Neuron (in vitro differentiated cells): ENCODE results near the gene HOXB2.
"Not testable (repeated sequence)": the region's sequence is repeated elsewhere in the genome, so short reads cannot be mapped to it uniquely, and the experiment has no call there.

ENCODE experiments used
- H2AFZ ChIP-seq: one replicate; pipeline ENCODE4 v1.6.1; 2013; ENCODE audit warnings: low read depth, mild to moderate bottlenecking, inconsistent platforms, low read length, moderate library complexity
- H3K27me3 ChIP-seq: one replicate; pipeline ENCODE4 v1.6.1; 2013; ENCODE audit warnings: low read length; ENCODE audit not compliant: insufficient read depth
- H3K36me3 ChIP-seq: one replicate; pipeline ENCODE4 v1.6.1; 2013; ENCODE audit warnings: low read length; ENCODE audit not compliant: insufficient read depth
- H3K4me1 ChIP-seq: one replicate; pipeline ENCODE4 v1.6.1; 2013; ENCODE audit warnings: low read length; ENCODE audit not compliant: insufficient read depth
- H3K4me3 ChIP-seq: 2 replicates; pipeline ENCODE4 v1.5.1; 2013; ENCODE audit warnings: mild to moderate bottlenecking, low read length, moderate library complexity
- H3K9me3 ChIP-seq: one replicate; pipeline ENCODE4 v1.6.1; 2013; ENCODE audit warnings: low read length

HOXB2 gene

DNA sequence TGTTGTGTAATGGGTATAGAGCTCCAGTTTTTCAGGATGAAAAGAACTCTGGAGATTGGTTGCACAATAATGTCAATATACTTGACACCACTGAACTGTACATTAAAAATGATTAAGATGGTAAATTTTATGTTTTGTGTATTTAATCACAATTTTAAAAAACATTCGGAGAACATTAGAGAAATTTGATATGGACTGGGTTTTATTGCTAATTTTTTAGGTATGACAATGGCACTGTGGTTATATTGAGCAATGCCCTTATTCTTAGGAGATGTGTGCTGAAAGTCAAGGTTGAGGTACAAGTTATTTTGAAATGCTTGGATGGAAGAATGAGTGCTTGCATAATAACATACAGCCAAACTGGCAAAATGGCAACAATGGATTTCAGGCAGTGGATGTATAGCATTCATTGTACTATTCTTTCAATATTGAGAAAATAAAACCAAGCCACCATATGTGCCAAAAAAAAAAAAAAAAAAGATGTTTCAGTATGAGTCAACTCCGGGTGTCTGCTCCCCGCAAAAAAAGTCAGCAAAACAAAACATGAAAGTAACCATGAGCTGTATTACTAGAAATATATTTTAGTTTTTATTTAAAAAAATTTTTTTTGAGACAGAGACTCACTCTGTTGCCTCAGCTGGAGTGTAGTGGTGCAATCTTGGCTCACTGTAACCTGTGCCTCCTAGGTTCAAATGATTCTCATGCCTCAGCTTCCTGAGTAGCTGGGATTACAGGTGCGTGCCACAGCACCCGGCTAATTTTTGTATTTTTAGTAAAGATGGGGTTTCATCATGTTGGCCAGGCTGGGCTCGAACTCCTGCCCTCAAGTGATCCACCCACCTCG lies 33.9 kb downstream of the HOXB2 start:
- Histone ChIP-seq H3K4me1 (no peaks in the 10 kb centered on the region), H3K27me3 (peaks cover 12% of the 10 kb centered on the region), H2AFZ (no peak overlapping the region), H3K36me3 (no peaks in the 10 kb centered on the region), H3K4me3 (no peak overlapping the region), H3K9me3 (no peaks in the 10 kb centered on the region)

DNA sequence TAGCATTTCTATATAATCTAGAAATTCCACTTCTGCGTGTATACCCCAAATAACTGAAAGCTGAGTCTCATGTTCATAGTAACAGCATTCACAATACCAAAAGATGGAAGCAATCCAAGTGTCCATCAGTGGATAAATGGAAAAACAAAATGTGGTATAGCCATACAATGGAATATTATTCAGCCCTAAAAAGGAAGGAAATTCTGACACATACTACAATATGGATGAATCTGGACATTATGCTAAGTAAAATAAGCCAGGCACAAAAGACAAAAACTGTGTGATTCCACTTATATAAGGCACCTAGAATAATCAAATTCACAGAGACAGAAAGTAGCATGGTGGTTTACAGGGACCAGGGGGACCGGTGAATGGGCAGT lies 34.5 kb downstream of the HOXB2 start:
- Histone ChIP-seq H3K4me1 (no peaks in the 10 kb centered on the region), H3K36me3 (no peaks in the 10 kb centered on the region), H3K27me3 (peaks cover 16% of the 10 kb centered on the region), H3K9me3 (no peaks in the 10 kb centered on the region), H2AFZ (no peak overlapping the region), H3K4me3 (no peak overlapping the region)

DNA sequence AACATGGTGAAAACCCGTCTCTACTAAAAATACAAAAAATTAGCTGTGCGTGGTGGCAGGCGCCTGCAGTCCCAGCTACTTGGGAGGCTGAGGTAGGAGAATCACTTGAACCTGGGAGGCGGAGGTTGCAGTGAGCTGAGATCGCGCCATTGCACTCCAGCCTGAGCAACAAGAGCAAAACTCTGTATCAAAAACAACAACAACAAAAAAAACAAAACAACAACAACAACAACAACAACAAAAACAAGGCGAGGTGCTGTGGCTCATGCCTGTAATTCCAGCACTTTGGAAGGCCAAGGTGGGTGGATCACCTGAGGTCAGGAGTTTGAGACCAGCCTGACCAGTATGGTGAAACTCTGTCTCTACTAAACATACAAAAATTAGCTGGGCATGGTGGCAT lies 35.2 kb downstream of the HOXB2 start:
- not testable (repeated sequence) for H3K4me1 ChIP-seq, H2AFZ ChIP-seq, H3K36me3 ChIP-seq, H3K4me3 ChIP-seq, H3K9me3 ChIP-seq
- H3K27me3 ChIP-seq = peaks cover 12% of the 10 kb centered on the region

DNA sequence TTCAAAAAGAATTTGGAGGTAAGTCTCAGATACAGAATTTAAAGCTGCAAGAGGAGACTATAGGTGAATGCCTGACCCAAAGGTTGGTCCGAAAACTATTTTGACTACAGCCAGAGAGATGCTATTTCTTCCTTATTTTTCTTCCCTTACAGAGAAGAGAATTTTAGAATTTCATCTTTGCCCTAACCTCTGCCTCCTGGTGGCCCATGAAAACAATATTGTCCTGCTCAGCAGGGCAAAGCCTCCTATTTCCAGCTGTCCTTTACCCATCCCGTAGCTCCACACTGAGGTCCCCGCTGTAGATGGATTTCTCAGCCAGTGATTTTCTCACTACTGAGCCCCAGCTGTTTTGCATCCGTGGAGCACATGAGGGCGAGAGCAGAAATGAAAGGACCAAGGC lies 38.7 kb downstream of the HOXB2 start:
- no peaks in the 10 kb centered on the region for H3K9me3 ChIP-seq
- no peak overlapping the region for H3K4me3 ChIP-seq
- H3K27me3 ChIP-seq = peaks cover 12% of the 10 kb centered on the region
- no peak overlapping the region for H2AFZ ChIP-seq
- H3K36me3 ChIP-seq = no peaks in the 10 kb centered on the region
- no peaks in the 10 kb centered on the region for H3K4me1 ChIP-seq

DNA sequence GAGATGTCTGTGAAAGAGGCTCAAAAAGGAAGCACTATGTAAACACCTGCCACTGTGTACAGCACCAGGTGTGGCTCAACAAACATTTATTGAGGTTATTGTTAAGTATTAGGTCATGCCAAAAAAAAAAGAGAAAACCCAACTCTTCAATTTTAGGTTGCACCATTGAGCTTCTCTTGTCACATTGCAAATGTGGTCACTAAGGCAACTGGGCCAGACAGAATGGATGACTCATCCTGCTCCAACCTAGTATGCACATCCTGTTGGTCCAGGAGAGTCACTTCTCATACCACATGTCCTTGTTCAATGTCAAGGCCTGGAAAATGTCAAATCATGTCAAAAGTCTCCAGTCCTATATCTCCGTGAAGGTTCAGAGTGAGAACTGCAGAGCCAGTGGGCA lies 39.1 kb downstream of the HOXB2 start:
- no peaks in the 10 kb centered on the region for H3K36me3 ChIP-seq
- H3K9me3 ChIP-seq = no peaks in the 10 kb centered on the region
- H2AFZ ChIP-seq = no peak overlapping the region
- no peaks in the 10 kb centered on the region for H3K4me1 ChIP-seq
- no peak overlapping the region for H3K4me3 ChIP-seq
- H3K27me3 ChIP-seq = peaks cover 12% of the 10 kb centered on the region

DNA sequence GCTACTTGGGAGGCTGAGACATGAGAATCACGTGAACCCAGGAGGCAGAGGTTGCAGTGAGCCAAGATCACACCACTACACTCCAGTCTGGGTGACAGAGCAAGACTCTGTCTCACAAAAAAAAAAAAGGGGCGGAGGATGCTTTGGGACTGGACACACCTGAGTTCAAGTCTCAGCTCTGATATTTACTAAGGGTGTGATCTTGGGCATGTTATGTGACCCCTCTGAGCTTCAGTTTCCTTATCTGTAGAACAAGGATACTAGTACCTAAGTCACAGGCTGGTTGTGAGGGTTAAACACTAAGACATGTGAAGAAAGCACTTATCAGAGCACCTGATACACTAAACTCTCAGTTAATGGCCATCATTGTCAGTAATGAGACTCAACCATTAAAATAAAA lies 40.0 kb downstream of the HOXB2 start:
- no peak overlapping the region for H3K4me3 ChIP-seq
- no peaks in the 10 kb centered on the region for H3K36me3 ChIP-seq
- H2AFZ ChIP-seq = no peak overlapping the region
- no peaks in the 10 kb centered on the region for H3K9me3 ChIP-seq
- no peaks in the 10 kb centered on the region for H3K4me1 ChIP-seq
- peaks cover 14% of the 10 kb centered on the region for H3K27me3 ChIP-seq

DNA sequence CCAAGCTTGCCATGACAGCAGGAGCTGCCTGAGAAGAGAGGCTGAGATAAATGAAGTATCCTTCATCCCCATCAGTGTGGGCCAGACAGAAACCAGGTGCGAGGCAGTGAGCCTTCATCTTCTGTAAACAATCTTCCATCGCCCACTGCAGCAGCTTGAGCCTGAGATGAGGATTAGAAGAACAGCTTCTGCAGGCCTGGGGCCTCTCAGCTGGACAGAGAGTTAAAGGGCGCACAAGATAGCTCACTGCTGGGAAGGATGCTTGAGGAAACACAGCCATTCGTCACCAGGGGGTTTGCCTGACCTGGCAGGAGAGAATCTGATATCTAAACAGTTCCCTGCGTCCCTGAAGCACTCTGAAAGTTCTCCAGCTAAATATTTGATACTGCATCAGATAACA lies 41.2 kb downstream of the HOXB2 start:
- H3K27me3 ChIP-seq = peaks cover 15% of the 10 kb centered on the region

DNA sequence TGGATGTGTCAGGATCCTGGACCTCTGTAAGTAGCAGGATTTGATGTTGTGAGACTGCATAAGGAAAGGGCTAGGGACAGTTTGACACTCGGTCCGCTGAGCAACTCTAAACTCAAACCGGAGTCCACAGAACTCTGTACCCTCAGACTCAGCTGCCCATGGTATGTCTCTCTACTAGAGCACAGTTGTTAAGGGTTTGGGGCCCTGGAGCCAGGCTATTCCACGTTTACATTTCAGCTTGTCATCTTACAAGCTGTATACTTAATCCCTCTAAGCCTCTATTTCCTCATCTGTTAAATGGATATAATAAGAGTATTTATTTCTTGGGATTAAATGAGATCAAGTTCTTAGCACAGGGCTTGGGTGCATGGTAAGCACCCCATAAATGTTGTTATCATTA lies 42.0 kb downstream of the HOXB2 start:
- H3K36me3 ChIP-seq = no peaks in the 10 kb centered on the region
- no peaks in the 10 kb centered on the region for H3K9me3 ChIP-seq
- no peak overlapping the region for H3K4me3 ChIP-seq
- no peak overlapping the region for H2AFZ ChIP-seq
- H3K27me3 ChIP-seq = peaks cover 17% of the 10 kb centered on the region
- H3K4me1 ChIP-seq = no peaks in the 10 kb centered on the region

More for the DNA sequence above, 41.2 kb downstream of the HOXB2 start:
- Histone ChIP-seq H2AFZ (no peak overlapping the region), H3K4me1 (no peaks in the 10 kb centered on the region), H3K36me3 (no peaks in the 10 kb centered on the region), H3K4me3 (no peak overlapping the region), H3K9me3 (no peaks in the 10 kb centered on the region)

DNA sequence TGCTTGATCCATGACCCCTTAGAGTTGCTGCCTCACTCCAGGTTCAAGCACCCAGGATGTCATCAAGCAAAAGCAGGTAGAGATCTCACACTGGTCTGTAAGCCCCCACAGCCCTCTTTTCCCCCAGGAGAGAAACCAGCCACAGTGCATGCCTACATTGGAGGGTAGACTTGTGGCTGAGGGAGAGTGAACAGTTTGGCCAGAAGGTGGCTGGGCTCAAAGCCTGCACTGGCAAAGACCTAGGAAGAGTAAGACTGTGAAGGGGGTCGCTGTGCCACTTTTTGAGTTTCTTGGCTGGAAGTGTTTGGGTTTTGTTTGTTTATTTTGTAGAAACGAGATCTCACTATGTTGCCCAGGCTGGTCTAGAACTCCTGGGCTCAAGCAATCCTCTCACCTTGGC lies 42.6 kb downstream of the HOXB2 start:
- H3K4me1 ChIP-seq = no peaks in the 10 kb centered on the region
- H3K4me3 ChIP-seq = no peak overlapping the region
- no peak overlapping the region for H2AFZ ChIP-seq
- no peaks in the 10 kb centered on the region for H3K36me3 ChIP-seq
- H3K9me3 ChIP-seq = no peaks in the 10 kb centered on the region
- peaks cover 17% of the 10 kb centered on the region for H3K27me3 ChIP-seq

DNA sequence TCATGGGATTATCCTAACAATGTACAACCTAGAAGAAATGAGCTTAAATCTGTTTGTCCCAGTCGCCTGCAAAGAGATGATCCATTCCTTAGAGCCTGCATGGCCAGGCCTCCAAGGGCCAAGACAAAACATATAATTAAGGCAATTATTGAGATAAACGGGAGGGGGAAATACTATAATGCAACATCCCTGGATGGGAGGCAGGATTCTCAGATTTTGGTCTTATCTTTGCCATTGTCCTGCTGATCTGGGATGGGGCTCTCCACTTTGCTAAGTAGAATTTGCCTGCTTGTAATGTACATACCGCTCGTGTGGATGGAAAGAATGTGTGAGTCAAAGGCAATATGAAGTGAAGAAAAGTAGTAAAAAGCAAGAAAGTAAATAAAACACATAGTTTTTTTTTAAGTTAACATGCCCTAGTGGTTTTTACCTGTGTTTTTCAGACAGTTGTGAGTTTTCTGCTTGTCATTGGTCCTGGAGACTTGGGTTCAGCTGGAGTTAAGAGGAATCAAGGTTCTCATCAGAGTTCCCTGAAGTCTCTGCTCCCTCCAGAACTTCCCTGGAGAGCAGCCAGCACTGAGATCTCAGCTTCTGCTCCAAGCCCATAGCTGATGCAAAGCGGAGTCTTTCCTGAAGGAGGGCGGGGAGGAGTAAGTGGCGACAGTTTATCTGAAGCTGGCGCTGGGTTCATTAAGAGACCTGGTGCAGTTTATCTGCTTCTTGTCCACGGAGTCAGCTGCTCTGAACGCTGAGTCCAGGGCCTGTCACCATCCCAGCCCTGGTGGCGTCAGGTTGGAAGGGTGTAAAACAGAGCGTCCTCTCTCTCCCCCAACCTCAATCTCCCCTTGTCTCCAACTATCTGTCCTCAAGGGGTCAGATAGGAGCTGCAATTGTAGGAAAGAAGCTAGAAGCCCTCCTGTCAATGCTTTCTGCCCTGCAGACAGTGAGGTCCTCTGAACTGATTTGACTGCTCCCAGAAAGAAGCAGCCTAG lies 44.2 kb downstream of the HOXB2 start:
- no peaks in the 10 kb centered on the region for H3K4me1 ChIP-seq
- no peaks in the 10 kb centered on the region for H3K36me3 ChIP-seq
- peaks cover 15% of the 10 kb centered on the region for H3K27me3 ChIP-seq
- no peak overlapping the region for H2AFZ ChIP-seq
- H3K4me3 ChIP-seq = no peak overlapping the region
- H3K9me3 ChIP-seq = no peaks in the 10 kb centered on the region

DNA sequence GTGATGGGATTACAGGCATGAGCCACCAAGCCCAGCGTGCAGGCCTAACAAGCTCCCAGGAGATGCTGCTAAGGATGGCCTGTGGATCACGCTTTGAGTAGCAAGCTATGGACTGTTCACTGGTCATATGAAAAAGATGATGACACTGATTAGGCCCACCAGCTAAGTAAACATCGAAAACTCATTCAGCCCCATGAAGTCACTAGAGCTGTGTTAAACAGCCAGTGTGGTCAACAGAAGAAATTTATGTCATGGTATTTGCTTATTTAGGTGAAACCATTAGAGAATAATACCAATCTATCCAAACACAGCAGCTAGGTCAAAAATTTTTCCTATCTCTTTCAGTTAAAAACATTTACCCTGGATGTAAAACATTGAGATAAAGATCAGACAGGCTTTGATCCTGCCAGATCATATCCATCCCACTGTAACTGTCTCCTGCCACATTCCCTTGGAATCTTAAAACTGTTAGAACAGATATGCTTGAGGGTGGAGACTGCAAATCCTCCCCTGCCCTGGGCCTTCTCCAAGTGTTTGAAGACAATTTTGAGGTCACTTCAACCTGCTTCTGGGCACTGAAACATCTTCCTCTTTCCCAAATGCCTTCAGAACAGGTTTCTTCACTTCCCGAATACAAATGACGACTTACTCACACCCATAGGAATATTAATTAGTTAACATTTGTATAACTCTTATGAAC lies 45.0 kb downstream of the HOXB2 start:
- Histone ChIP-seq H3K4me1 (no peaks in the 10 kb centered on the region), H3K9me3 (no peaks in the 10 kb centered on the region), H3K4me3 (no peak overlapping the region), H2AFZ (no peak overlapping the region), H3K27me3 (peaks cover 18% of the 10 kb centered on the region), H3K36me3 (no peaks in the 10 kb centered on the region)

DNA sequence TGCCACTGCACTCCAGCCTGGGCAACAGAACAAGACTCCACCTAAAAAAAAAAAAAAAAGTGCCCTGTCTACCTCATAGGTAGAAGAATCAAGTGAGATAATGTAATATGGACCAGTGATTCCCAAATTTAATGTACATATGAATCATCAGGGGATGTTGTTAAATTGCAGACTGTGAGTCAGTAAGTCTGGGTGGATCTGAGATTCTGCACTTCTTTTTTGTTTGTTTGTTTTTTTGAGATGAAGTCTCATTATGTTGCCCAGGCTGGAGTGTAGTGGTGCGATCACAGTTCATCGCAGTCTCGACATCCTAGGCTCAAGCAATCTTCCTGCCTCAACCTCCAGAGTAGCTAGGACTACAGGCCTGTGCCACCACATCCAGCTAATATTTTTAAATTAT lies 45.7 kb downstream of the HOXB2 start:
- H2AFZ ChIP-seq = no peak overlapping the region
- H3K9me3 ChIP-seq = no peaks in the 10 kb centered on the region
- H3K27me3 ChIP-seq = peaks cover 14% of the 10 kb centered on the region
- H3K4me3 ChIP-seq = no peak overlapping the region
- H3K4me1 ChIP-seq = no peaks in the 10 kb centered on the region
- no peaks in the 10 kb centered on the region for H3K36me3 ChIP-seq
